Activated CD8-positive, alpha-beta T cell treated with anti-CD3 and anti-CD28 coated beads, Interleukin-2, amount 10 ng/mL, durations not matched to agents 7 days and 5 days (primary cell): ENCODE data around the gene TNFAIP3. TPM values are rescaled to one million over a fixed set of nuclear protein-coding genes. Genes with fewer than 3 reads are reported as not detected.
"Not testable (repeated sequence)": the region's sequence is repeated elsewhere in the genome, so short reads cannot be mapped to it uniquely, and the experiment has no call there.

Experiments
- ATAC-seq: fragments of 150-1000 bp; cut with Tn5 transposase; one replicate; pipeline ENCODE4 v1.10.0; 2021; ENCODE audit warnings: moderate library complexity
- CTCF ChIA-PET: fragments of 350-600 bp; sonication (Branson Sonifier 250); formaldehyde crosslinking; loops from one replicate; lab custom pipeline; 2021; ENCODE audit warnings: antibody characterized with exemption; lab: Charles Lee
- POLR2A ChIA-PET: fragments of 350-600 bp; sonication (Branson Sonifier 250); formaldehyde crosslinking; loops from one replicate; lab custom pipeline; 2021; ENCODE audit warnings: antibody characterized with exemption; lab: Charles Lee
- DNase-seq: peaks from one replicate; pipeline ENCODE4 v3.0.0-alpha.2; 2020
- H3K27ac Mint-ChIP-seq: one replicate; pipeline ENCODE4 v1.8.0; 2021; ENCODE audit warnings: mild to moderate bottlenecking, mixed read lengths
- H3K27me3 Mint-ChIP-seq: one replicate; pipeline ENCODE4 v1.8.0; 2021; ENCODE audit warnings: low read depth, mixed read lengths
- H3K36me3 Mint-ChIP-seq: one replicate; pipeline ENCODE4 v1.8.0; 2021; ENCODE audit warnings: low read depth, mixed read lengths
- H3K4me1 Mint-ChIP-seq: one replicate; pipeline ENCODE4 v1.8.0; 2021; ENCODE audit warnings: low read depth, mixed read lengths
- H3K4me3 Mint-ChIP-seq: one replicate; pipeline ENCODE4 v1.8.0; 2021; ENCODE audit warnings: mild to moderate bottlenecking, mixed read lengths
- H3K9me3 Mint-ChIP-seq: one replicate; pipeline ENCODE4 v1.8.0; 2022; ENCODE audit warnings: mixed read lengths; ENCODE audit not compliant: insufficient read depth
- total RNA-seq, 2 experiments: library from RNA; stranded (reverse); gene quantifications; one replicate each; pipeline ENCODE4 v1.2.3, GENCODE V29; 2021

TNFAIP3 gene
- total RNA-seq, 2 experiments from 2014 or later, result 29.6 to 34.5 TPM

DNA sequence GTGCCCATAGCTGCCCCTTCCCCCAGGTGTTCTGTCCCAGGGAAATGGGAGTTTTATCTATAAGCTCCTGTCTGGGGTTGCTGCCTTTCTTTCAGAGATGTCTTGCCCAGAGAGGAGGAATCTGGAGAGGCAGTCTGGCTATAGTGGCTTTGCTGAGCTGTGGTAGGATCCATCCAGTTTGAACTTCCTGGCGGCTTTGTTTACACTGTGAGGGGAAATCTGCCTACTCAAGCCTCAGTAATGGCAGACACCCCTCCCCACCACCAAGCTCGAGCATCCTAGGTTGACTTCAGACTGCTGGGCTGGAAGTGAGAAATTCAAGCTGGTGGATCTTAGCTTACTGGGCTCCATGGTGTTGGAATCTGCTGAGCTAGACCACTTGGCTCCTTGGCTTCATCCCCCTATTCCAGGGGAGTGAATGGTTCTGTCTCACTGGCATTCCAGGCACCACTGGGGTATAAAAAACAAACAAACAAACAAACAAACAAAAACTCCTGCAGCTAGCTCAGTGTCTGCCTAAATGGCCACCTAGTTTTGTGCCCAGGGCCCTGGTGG is 24.0 kb downstream of the TNFAIP3 start:
- Mint-ChIP-seq H3K27me3 (no peaks in the 10 kb centered on the region), H3K4me3 (no peak overlapping the region), H3K36me3 (peaks cover 25% of the 10 kb centered on the region), H3K4me1 (no peaks in the 10 kb centered on the region), H3K27ac (no peak overlapping the region), H3K9me3 (peaks cover 24% of the 10 kb centered on the region)
- POLR2A ChIA-PET, result interaction anchor here (1.3 kb wide), 1 partner anchor 9 kb away, joined by 4 read pairs; no protein-coding TSS in a partner anchor
- ATAC-seq (no peak), DNase-seq (no peak)
- CTCF ChIA-PET, result interaction anchor here (0.8 to 1.9 kb wide), 7 partner anchors 9 to 84 kb away, joined by 3 to 8 read pairs (median 4); no protein-coding TSS in a partner anchor

DNA sequence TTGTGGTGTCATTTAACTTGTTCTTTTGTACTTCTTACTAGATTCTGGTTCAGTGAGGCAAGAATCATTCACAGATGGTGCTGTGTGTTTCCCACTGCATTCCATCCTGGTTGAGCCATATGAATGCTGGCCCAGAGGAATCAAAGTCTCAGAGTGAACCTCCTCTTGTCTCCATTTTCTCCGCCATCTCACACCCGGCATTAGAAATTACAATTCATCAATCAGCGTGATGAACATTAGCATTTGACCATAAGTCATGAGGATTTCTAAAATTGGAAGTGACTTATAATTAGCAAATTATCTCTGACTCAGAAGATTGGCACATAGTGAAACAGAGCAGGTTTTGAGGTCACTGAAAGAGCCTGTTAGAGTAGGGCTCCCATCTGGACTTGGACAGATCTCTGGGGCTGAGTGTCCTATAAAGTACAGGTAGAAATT is 25.2 kb downstream of the TNFAIP3 start:
- Mint-ChIP-seq H3K4me1 (no peaks in the 10 kb centered on the region), H3K4me3 (no peak overlapping the region), H3K36me3 (peaks cover 13% of the 10 kb centered on the region), H3K9me3 (peaks cover 16% of the 10 kb centered on the region), H3K27ac (no peak overlapping the region), H3K27me3 (no peaks in the 10 kb centered on the region)
- no peak for ATAC-seq
- DNase-seq, result no peak
- ChIA-PET CTCF (interaction anchor here (1.4 kb wide), 1 partner anchor 83 kb away, joined by 4 read pairs; no protein-coding TSS in a partner anchor), POLR2A (no interaction called here)

DNA sequence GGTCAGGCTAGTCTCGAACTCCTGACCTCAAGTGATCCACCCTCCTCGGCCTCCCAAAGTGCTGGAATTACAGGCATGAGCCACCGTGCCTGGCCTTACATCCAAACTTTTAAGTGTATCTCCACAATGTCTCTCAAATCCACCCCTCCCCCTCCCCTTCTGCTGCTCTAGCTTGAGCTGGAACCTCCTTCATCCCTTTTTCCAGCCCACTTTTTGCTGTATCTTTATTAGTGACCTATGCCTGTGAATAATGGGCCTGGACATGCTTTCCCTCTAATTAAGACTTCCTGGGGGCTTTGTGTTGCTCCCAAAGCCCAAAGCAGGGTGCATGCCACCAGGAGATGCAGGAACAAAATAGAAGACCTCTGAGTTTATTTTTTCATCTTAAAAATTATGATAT is 26.1 kb downstream of the TNFAIP3 start:
- Mint-ChIP-seq H3K4me1 (no peaks in the 10 kb centered on the region), H3K36me3 (peaks cover 11% of the 10 kb centered on the region), H3K4me3 (no peak overlapping the region), H3K27me3 (no peaks in the 10 kb centered on the region), H3K9me3 (peaks cover 14% of the 10 kb centered on the region), H3K27ac (no peak overlapping the region)
- no peak for ATAC-seq
- no peak for DNase-seq
- ChIA-PET POLR2A (no interaction called here), CTCF (no interaction called here)

DNA sequence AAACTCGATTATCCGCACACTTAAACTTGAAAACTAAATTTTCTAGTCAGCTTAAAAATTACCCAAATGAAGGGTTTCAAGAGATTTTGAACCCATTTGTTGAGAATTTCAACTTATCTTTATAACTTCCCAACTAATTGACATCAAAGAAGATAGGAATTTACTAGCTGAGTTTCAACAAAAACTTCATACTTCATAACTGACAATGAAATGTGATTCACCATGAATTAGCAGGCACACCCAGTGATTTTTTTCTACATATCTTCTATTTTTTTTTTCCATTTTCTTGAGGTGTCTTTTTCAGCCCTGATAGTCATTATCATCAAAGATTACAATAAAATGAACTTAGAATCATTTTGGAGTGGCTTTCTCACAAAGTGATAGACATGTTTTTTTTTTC is 26.7 kb downstream of the TNFAIP3 start:
- DNase-seq (no peak), ATAC-seq (no peak)
- Mint-ChIP-seq H3K4me1 (no peaks in the 10 kb centered on the region), H3K27me3 (no peaks in the 10 kb centered on the region), H3K27ac (no peak overlapping the region), H3K36me3 (peaks cover 6% of the 10 kb centered on the region), H3K4me3 (no peak overlapping the region), H3K9me3 (peaks cover 9% of the 10 kb centered on the region)
- ChIA-PET CTCF (no interaction called here), POLR2A (no interaction called here)

DNA sequence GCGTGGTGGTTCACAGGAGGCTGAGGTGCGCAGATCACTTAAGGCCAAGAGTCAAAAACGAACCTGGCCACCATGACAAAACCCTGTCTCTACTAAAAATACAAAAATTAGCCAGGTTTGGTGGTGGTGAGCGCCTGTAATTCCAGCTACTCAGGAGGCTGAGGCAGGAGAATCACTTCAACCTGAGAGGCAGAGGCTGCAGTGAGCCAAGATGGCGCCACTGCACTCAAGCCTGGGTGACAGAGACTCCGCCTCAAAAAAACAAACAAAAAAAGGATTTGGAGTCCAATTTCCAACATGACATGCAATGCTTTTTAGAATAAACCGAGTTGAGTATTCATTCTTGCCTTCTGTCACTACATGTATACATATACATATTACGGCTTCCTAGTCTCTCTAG is 27.3 kb downstream of the TNFAIP3 start:
- CTCF ChIA-PET, result interaction anchor here (1.2 to 1.3 kb wide), 3 partner anchors 13 to 45 kb away, joined by 4 to 7 read pairs (median 6); no protein-coding TSS in a partner anchor
- DNase-seq, H3K27me3 Mint-ChIP-seq, ATAC-seq, H3K9me3 Mint-ChIP-seq, H3K4me1 Mint-ChIP-seq, H3K4me3 Mint-ChIP-seq, POLR2A ChIA-PET, H3K27ac Mint-ChIP-seq, H3K36me3 Mint-ChIP-seq: not testable (repeated sequence)

DNA sequence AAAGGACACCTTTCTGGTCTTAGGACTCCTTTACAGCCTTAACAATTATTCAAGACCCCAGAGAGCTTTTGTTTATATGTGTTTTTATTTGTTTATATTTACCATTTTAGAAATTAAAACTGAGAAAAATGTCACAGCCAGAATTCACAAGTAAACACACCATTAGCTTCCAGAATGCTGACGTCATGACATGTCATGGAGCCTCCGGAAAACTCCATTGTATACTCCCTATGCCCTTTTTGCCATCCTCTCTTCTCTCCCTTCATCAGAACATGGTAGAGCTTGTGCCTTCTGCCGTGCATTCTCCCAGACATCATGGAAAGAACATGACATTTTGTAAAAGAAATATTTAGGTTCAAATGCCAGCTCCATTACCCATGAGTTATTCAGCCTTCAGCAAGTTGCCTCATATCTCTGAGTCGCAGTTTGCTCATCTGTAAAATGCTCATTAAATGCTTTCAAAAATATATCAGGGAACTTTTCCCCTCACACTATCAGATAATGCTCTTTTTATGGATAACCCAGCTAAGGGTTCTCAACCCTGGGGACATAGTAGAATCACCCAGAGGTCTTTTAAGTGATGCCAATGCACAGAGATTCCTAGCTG is 27.8 kb downstream of the TNFAIP3 start:
- ATAC-seq (no peak), DNase-seq (no peak)
- no peak overlapping the region for H3K4me3 Mint-ChIP-seq
- H3K4me1 Mint-ChIP-seq, result no peaks in the 10 kb centered on the region
- CTCF ChIA-PET, result interaction anchor here (0.7 to 1.5 kb wide), 6 partner anchors 13 to 190 kb away, joined by 3 to 7 read pairs (median 4); no protein-coding TSS in a partner anchor
- no peaks in the 10 kb centered on the region for H3K27me3 Mint-ChIP-seq
- H3K9me3 Mint-ChIP-seq, result peaks cover 9% of the 10 kb centered on the region
- peaks cover 5% of the 10 kb centered on the region for H3K36me3 Mint-ChIP-seq
- POLR2A ChIA-PET, result no interaction called here
- no peak overlapping the region for H3K27ac Mint-ChIP-seq

DNA sequence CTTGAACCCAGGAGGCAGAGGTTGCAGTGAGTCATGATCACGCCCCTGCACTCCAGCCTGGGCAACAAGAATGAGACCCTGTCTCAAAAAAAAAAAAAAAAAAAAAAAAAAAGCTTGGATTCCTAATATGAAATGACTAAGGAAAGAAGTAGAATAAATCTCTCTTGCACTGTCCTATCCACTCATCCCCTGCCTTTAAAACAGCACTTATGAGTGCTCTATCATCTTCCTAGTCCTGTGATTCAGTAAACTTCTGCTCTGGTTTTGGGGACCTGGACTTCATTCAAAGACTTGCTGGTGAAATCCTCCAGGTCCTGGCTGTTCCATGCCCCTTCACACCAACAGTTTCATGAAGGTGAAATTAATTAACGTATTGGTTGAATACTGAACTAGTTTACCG is 29.6 kb downstream of the TNFAIP3 start:
- Mint-ChIP-seq H3K36me3 (no peaks in the 10 kb centered on the region), H3K4me1 (no peaks in the 10 kb centered on the region), H3K27ac (no peak overlapping the region), H3K4me3 (no peak overlapping the region), H3K9me3 (peaks cover 9% of the 10 kb centered on the region), H3K27me3 (no peaks in the 10 kb centered on the region)
- ATAC-seq (no peak), DNase-seq (no peak)
- POLR2A ChIA-PET, result no interaction called here
- CTCF ChIA-PET, result no interaction called here

DNA sequence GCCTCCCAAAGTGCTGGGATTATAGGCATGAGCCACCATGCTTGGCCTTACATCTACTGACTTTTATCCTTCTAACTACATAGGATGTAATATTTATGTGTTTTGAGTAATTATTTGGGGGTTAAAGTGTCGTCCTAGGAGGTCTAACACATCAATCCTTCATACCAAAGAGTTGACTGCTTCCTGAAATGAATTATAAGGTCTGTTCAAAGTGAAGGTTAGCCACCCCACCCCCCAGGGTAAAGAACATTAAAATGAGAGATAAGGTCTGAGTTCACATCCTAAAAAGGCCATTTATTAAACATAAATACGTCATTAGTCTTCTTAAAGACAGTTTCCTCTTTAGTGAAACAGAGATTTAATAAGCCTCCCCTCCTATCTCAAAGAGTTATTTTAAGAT is 33.8 kb downstream of the TNFAIP3 start:
- no peak for DNase-seq
- H3K4me3 Mint-ChIP-seq, result no peak overlapping the region
- H3K9me3 Mint-ChIP-seq, result no peaks in the 10 kb centered on the region
- no peaks in the 10 kb centered on the region for H3K36me3 Mint-ChIP-seq
- no peak for ATAC-seq
- ChIA-PET POLR2A (no interaction called here), CTCF (interaction anchor here (1.0 to 1.6 kb wide), 6 partner anchors 9 to 46 kb away, joined by 3 to 5 read pairs (median 4); no protein-coding TSS in a partner anchor)
- H3K27ac Mint-ChIP-seq, result no peak overlapping the region
- H3K4me1 Mint-ChIP-seq, result peaks cover 21% of the 10 kb centered on the region
- H3K27me3 Mint-ChIP-seq, result no peaks in the 10 kb centered on the region

DNA sequence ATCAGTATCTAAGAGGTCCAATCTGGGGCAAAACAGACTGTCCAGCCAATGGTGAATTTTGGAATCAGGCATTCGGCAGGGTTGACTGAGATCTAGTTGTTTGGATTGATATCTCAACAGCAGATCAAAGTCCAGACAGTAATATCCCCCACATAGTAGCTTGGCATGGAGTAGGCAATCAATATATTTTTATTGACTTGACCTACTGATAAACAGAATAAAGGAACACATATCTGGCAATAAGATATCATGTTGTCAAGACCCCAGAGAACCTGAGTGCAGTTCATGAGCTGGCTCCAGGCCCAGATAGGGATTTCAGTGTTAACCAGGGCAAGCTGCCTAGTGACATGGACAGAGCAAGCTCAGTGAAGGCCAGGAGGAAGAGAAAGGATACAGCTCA is 34.4 kb downstream of the TNFAIP3 start:
- Mint-ChIP-seq H3K27me3 (no peaks in the 10 kb centered on the region), H3K36me3 (no peaks in the 10 kb centered on the region), H3K4me1 (peaks cover 25% of the 10 kb centered on the region), H3K4me3 (no peak overlapping the region), H3K9me3 (no peaks in the 10 kb centered on the region), H3K27ac (no peak overlapping the region)
- ChIA-PET CTCF (interaction anchor here (0.8 to 1.7 kb wide), 7 partner anchors 10 to 74 kb away, joined by 3 to 5 read pairs (median 4); no protein-coding TSS in a partner anchor), POLR2A (interaction anchor here (0.5 kb wide), 1 partner anchor 32 kb away, joined by 3 read pairs; no protein-coding TSS in a partner anchor)
- DNase-seq (no peak), ATAC-seq (no peak)

DNA sequence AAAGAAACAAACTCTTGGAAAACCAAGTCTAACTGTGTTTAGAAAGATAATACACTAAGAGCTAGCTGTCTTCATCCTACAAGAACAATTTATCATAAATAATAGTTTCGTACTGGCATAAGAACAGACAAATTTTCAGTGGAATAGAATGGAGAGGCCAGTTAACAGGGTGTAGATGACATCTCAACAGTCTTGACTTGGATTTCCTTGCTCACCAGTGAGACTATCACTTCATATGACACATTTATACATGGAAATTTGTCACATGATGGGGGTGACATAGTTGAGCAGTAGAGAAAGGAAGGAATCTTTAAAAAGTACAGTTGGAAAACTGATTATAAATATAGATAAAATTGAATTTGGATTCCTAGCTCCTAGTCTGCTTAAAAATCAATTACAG is 35.6 kb downstream of the TNFAIP3 start:
- H3K9me3 Mint-ChIP-seq, result no peaks in the 10 kb centered on the region
- H3K27me3 Mint-ChIP-seq, result no peaks in the 10 kb centered on the region
- ATAC-seq (no peak), DNase-seq (no peak)
- H3K27ac Mint-ChIP-seq, result no peak overlapping the region
- CTCF ChIA-PET, result interaction anchor here (1.0 to 1.7 kb wide), 3 partner anchors 15 to 72 kb away, joined by 3 to 4 read pairs (median 4); no protein-coding TSS in a partner anchor
- no peak overlapping the region for H3K4me3 Mint-ChIP-seq
- POLR2A ChIA-PET, result interaction anchor here (1.2 kb wide), 1 partner anchor 21 kb away, joined by 3 read pairs; no protein-coding TSS in a partner anchor
- peaks cover 34% of the 10 kb centered on the region for H3K4me1 Mint-ChIP-seq
- H3K36me3 Mint-ChIP-seq, result no peaks in the 10 kb centered on the region

DNA sequence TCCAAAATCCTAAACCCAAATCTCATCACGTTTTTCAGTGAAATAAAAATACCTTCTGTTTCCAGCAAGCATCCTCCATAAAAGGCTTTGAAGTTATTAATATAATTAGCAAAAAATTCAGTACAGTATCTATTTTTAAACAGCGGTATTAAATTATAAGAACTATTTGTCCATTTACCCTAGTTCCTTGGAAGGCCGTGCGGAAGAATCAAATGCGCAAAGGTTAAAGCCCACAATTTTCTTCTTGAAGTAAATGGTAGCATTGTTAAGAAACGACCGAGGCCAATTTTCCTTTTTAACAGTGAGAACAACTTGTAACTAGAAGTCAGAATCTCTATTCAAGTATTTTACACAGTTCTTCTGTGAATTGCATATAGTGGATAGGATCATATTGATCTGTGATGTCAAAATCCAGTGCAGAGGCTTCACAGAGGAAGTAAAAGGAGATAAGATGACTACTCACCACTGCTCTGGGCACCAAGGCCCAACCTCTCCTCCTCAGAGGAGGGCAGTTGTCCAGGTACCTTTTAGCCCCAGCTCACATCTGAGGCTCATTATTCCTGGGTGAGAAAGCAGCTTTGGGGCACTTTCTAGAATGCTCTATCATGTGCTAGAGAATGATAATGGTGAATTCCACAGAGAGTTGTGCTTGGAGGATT is 36.3 kb downstream of the TNFAIP3 start:
- H3K27me3 Mint-ChIP-seq, result no peaks in the 10 kb centered on the region
- ChIA-PET POLR2A (interaction anchor here (0.9 kb wide), 1 partner anchor 32 kb away, joined by 3 read pairs; no protein-coding TSS in a partner anchor), CTCF (interaction anchor here (1.0 to 1.6 kb wide), 2 partner anchors 16 to 21 kb away, joined by 3 to 4 read pairs; no protein-coding TSS in a partner anchor)
- no peak overlapping the region for H3K27ac Mint-ChIP-seq
- ATAC-seq (no peak), DNase-seq (no peak)
- H3K36me3 Mint-ChIP-seq, result no peaks in the 10 kb centered on the region
- H3K9me3 Mint-ChIP-seq, result no peaks in the 10 kb centered on the region
- H3K4me3 Mint-ChIP-seq, result no peak overlapping the region
- peaks cover 36% of the 10 kb centered on the region for H3K4me1 Mint-ChIP-seq
